Neutrophil (primary cell): ENCODE data around the gene TFEB.

Experiments used
- H3K27ac ChIP-seq: fragments of 200-600 bp; sonication (generic); 2 replicates; pipeline ENCODE4 v1.5.1; 2016; ENCODE audit warnings: mild to moderate bottlenecking, moderate library complexity
- H3K27me3 ChIP-seq: fragments of 200-600 bp; sonication (generic); 2 replicates; pipeline ENCODE4 v1.6.0; 2016; ENCODE audit warnings: mild to moderate bottlenecking
- H3K36me3 ChIP-seq: fragments of 200-600 bp; sonication (generic); 2 replicates; pipeline ENCODE4 v1.5.1; 2017
- H3K4me1 ChIP-seq, 2 experiments: fragments of 200-600 bp in 1 of 2; sonication (generic) in 1 of 2; 1 replicate in 1 of 2; 2 replicates in 1 of 2; pipeline versions ENCODE4 v1.5.1 to v1.6.1; 2013 to 2016; ENCODE audit warnings: low read depth in 1 of 2, low read length in 1 of 2, mild to moderate bottlenecking in 1 of 2, moderate library complexity in 1 of 2; ENCODE audit not compliant: control insufficient read depth in 1 of 2, insufficient read depth in 1 of 2
- H3K4me3 ChIP-seq, 2 experiments: fragments of 200-600 bp in 1 of 2; sonication (generic) in 1 of 2; 1 replicate in 1 of 2; 2 replicates in 1 of 2; pipeline ENCODE4 v1.5.1; 2013 to 2016; ENCODE audit warnings: low read depth in 1 of 2, low read length in 1 of 2, mild to moderate bottlenecking in 1 of 2, moderate library complexity in 1 of 2
- H3K9me3 ChIP-seq: fragments of 200-600 bp; sonication (generic); 2 replicates; pipeline ENCODE4 v1.5.1; 2016
- TF ChIP-seq, protein P1 (sequence below): fragments of 200-600 bp; sonication (generic); IDR thresholded peaks from 2 replicates; pipeline ENCODE4 v1.5.1; 2016; ENCODE audit warnings: antibody characterized with exemption

Gene TFEB

DNA sequence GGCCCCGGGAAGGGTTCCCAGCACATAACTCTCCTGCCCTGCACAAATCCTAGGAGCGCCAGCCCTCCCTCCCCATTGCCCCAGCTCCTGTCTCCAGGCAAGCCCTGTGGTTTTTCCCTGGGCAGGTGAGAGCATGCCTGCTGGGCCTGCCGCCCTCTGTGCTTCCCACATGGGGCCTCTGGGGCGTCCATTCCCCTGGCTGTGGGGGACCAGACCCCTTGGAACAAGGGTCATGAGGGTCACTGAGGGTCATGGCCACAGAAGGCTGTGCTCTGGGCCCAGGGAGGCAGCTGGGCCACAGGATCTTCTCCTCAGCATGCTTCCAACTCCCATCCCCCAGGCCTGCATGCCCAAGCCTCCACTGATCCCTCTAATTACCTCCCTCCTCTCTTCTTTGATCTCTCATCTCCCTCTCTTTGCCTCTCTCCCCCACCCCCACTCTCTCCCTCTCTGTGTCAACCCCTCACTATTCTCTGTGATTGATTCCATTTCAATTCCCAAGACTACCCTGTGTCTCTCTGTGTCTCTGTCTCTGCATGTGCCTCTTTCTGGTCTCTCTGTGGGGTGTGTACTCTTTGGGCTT lies 91.0 kb downstream of the TFEB start:
- H3K27me3 ChIP-seq = peaks cover 30% of the 10 kb centered on the region
- no peak overlapping the region for H3K4me3 ChIP-seq
- no peak overlapping the region for H3K27ac ChIP-seq
- no peaks in the 10 kb centered on the region for H3K4me1 ChIP-seq
- no peaks in the 10 kb centered on the region for H3K36me3 ChIP-seq
- TF ChIP-seq, protein P1, sequence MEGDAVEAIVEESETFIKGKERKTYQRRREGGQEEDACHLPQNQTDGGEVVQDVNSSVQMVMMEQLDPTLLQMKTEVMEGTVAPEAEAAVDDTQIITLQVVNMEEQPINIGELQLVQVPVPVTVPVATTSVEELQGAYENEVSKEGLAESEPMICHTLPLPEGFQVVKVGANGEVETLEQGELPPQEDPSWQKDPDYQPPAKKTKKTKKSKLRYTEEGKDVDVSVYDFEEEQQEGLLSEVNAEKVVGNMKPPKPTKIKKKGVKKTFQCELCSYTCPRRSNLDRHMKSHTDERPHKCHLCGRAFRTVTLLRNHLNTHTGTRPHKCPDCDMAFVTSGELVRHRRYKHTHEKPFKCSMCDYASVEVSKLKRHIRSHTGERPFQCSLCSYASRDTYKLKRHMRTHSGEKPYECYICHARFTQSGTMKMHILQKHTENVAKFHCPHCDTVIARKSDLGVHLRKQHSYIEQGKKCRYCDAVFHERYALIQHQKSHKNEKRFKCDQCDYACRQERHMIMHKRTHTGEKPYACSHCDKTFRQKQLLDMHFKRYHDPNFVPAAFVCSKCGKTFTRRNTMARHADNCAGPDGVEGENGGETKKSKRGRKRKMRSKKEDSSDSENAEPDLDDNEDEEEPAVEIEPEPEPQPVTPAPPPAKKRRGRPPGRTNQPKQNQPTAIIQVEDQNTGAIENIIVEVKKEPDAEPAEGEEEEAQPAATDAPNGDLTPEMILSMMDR = no peak
- H3K9me3 ChIP-seq = no peaks in the 10 kb centered on the region

DNA sequence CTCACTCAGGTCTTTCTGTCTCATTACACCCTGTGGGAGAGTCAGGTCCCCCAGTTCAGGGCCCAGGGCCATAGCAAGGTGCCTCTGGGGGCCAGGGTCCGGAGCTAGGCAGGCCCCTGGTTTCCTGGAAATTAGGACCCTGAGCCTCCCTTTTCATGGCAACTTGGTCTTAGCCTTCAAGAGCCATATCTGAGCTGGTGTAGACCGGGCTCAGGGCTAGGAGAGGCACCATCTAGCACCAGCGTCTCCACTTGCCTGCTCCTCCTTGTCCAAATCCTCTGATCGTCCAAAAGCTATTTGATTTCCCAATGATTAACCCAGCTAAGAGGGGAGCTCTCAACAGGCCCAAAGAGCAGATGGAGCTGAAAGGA lies 91.5 kb downstream of the TFEB start:
- Histone ChIP-seq H3K36me3 (no peaks in the 10 kb centered on the region), H3K27me3 (peaks cover 35% of the 10 kb centered on the region), H3K4me3 (no peak overlapping the region), H3K27ac (no peak overlapping the region), H3K4me1 (no peaks in the 10 kb centered on the region), H3K9me3 (no peaks in the 10 kb centered on the region)
- TF ChIP-seq, protein P1 = no peak

DNA sequence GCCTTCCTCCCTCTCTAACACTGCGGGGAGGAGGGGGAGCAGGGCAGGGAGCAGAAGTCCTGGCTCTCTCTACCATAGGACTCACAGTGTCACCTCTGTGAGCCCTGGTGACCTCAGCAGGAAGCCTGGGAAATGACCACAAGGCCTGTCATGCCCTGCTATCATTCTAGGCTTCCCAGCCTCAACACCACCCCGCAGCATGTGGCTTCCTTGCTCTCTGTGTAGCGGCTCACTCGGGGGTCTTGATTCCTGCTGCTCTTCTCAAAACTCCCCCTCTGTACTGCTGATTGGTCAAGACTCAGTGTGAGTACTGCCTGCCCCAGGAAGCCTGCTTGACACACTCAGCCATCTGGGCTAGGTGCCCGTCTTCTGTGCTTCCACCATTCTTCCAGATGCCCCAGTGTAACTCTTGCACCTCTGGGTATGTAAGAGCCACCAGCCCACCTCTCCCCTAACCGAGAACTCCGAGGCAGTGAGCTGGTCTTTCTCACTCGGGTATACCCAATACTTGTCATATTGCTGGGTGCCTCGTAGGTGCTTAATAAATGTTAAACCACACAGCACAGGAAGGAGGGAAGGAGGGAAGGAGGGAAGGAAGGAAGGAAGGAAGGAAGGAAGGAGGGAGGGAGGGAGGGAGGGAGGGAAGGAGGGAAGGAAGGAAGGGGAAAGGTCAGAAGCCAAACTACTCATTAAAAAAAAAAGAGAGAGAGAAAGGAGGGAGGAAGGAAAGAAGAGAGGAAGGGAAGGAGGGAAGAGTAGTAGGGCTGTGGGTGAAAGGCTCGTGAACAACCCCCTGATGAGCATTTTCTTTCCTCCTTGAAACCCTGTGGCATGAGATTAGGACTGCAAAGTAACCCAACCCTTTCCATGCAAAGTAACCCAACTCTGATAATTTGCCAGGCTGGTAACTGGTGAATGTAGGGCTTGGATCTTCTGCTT lies 92.2 kb downstream of the TFEB start:
- Histone ChIP-seq H3K4me1 (peaks cover 0 to 3% of the 10 kb centered on the region in 2 experiments), H3K9me3 (no peaks in the 10 kb centered on the region), H3K27me3 (peaks cover 42% of the 10 kb centered on the region), H3K4me3 (no peak overlapping the region), H3K36me3 (no peaks in the 10 kb centered on the region), H3K27ac (no peak overlapping the region)
- TF ChIP-seq, protein P1 = no peak

DNA sequence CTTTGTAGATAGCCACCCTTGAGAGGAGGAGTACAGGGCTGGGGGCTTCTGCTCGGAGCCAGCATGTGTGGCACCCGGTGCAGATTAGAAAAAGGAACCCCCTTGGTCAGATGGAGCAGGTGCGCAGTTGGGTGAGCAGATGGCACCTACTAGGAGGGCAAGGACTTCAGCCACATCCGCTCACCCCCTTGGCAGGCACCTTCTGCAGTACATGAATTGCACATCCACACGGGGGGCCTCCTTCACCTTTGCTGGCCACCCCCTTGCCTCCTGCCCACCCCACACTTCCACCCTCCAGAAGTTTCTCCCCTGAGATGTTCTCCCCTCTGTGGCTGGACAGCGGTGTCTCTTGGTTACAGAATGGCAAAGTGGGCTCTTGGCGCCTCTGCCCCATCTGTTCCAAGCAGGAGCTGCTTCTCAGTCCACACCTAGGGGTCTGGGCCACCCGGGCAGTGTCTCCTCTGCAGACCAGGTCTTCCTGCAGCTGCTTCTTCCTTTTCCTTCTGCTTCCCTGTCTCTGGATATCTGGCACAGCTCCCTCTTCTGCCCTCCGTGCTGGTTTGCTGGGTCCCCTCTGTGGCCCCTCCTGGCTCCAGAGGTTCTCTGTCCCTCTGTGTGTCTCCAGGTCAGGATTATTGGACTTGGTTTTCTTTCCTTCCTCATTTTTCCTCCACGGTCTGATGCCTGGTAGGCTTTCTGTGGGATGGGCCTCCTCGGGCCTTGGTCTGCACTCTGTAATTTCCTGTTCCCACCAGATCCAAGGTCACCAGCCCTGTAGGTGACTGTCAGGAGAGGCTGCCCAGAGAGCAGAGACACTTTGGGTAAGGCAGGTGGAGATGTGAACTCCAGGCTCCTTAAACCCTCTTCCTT lies 93.1 kb downstream of the TFEB start:
- no peak overlapping the region for H3K27ac ChIP-seq
- no peaks in the 10 kb centered on the region for H3K9me3 ChIP-seq
- H3K4me3 ChIP-seq = no peak overlapping the region
- H3K27me3 ChIP-seq = peaks cover 51% of the 10 kb centered on the region
- no peaks in the 10 kb centered on the region for H3K36me3 ChIP-seq
- H3K4me1 ChIP-seq = peaks cover 0 to 6% of the 10 kb centered on the region in 2 experiments
- TF ChIP-seq, protein P1 = no peak

DNA sequence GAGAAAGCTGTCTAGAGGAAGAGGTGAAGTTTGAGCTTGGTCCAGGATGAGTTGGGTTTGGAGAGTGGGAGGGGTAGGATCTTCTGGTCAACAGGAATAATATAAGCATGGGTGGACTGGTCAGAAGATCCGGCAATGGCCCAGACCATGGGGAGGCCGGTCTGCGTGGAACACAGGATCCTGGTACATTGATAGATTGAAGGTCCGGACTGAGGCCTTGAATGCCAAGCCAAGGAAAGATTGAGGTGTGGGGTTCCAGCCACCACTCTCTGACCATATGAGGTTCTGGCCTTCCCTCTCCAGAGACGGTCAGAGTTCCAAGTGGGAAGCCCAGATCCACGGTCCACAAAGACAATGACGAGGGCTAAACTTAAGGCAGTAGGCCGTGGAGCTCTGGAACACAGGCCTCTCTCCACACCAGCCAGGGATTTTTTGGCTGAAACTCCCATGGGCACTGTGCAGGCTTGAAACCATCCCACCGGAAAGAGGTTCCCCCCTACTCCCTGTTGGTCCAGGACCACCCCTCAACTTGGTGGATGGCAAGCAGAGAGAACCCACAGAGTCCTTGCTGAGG lies 94.0 kb downstream of the TFEB start:
- peaks cover 60% of the 10 kb centered on the region for H3K27me3 ChIP-seq
- no peaks in the 10 kb centered on the region for H3K36me3 ChIP-seq
- TF ChIP-seq, protein P1 = no peak
- no peaks in the 10 kb centered on the region for H3K9me3 ChIP-seq
- H3K4me3 ChIP-seq = no peak overlapping the region
- H3K27ac ChIP-seq = no peak overlapping the region
- peaks cover 0 to 6% of the 10 kb centered on the region in 2 experiments for H3K4me1 ChIP-seq
